Measurements from ENCODE around the gene MAGOH.
"Not testable (repeated sequence)": the region's sequence is repeated elsewhere in the genome, so short reads cannot be mapped to it uniquely, and the experiment has no call there.

MAGOH gene

DNA sequence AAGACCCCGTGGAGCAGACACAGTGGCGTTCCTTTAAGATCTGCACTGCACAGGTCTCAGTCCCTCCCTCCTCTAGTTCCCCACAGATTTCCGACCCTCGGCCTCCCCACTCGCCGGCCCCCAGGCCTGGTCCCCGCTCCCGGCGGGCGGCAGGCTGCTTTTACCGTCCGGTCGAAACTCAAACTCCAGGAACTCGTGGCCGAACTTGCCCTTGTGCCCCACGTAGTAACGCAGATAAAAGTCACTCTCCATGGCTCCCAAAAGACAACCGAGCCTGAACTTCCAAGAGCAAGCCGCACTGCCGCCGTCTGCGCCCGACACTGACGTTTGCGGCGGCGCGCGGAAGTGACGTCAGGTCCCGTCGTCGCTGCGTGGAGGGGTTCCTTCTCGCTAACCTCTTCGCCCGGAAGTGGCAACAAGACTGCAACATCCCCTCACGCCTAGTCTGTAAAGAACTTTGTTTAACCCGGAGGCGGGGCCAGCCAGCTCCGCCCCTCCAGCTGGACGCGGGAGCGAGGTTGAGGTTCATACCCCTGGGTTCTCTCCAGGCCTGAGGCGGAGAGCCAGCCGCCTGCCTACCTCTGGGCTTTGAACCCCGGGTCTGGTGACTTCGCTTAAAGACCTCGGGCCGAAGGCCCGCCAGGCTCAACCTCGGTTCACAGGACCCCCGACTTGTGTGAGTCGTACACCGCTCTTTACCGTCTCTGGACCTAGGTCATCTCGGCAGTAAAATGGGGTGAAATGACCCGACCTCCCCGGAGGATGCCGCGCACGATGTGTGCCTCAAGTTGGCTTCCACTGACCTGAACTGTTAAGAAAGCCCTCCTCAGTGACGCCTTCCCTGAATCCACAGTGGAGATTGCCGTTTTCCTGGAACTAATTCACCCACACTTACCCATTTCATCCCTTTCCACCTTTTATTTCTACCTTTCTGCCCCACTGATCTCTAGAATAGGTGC lies at the start of gene MAGOH:
TSS of gene MAGOH (minus strand) at position 322 of the 959 bp plus-strand sequence. CDS start at position 252, 70 bp downstream.
- H3K4me3 ChIP-seq (ENCODE audit: low read length): peak within 1 kb of the TSS; percentile 100
- TF ChIP-seq, protein P1, sequence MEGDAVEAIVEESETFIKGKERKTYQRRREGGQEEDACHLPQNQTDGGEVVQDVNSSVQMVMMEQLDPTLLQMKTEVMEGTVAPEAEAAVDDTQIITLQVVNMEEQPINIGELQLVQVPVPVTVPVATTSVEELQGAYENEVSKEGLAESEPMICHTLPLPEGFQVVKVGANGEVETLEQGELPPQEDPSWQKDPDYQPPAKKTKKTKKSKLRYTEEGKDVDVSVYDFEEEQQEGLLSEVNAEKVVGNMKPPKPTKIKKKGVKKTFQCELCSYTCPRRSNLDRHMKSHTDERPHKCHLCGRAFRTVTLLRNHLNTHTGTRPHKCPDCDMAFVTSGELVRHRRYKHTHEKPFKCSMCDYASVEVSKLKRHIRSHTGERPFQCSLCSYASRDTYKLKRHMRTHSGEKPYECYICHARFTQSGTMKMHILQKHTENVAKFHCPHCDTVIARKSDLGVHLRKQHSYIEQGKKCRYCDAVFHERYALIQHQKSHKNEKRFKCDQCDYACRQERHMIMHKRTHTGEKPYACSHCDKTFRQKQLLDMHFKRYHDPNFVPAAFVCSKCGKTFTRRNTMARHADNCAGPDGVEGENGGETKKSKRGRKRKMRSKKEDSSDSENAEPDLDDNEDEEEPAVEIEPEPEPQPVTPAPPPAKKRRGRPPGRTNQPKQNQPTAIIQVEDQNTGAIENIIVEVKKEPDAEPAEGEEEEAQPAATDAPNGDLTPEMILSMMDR (conservative IDR thresholded peaks at IDR 0.05; ENCODE audit: low read depth, low read length): no peak
- DNase-seq (ENCODE audit: low read depth): peak; percentile 84

- no peak for DNase-seq (ENCODE audit: low read depth)
- TF ChIP-seq, protein P1 (conservative IDR thresholded peaks at IDR 0.05; ENCODE audit: low read depth, low read length): no peak
- no peak overlapping the region for H3K4me3 ChIP-seq (ENCODE audit: low read length)
These were observed 48.6 kb upstream of the MAGOH start for GRCh38 chr1:53286955-53287354.

DNA sequence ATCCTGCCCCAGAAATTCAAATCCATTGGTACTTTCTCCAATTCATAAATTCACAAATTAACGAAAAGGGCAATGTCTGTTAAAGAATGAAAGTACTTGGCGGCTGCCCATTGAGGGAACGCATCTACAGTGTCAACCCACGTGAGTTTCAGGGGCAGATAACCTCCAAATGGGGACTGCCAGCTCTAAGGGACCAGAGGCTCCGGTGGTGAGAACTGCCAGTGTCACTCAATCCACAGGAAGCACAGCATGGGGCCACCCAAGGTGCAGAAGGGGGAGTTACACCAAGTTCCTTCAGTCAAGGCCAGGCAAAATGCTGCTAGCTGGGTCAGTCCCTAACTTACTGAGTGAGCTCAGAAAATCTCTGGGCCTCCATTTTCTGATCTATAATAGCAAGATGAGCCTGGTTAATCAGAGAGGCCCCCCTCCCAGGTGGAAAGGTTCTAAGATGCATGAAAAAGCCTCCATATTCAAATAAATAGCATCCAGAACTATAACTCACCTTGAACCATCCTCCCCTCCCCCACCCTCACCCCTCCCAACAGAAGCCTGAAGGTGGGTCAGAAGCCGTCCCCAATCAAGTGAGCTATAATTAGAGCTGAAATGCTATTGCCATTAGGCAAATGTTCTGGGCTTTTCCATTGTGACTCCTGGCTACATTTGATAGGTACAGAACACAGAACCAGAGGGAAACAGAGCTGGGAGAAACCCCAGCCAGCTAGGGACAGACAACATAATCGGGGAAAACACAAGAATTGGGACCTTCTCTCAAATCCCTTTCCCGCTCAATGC lies 47.8 kb upstream of the MAGOH start:
- no peak overlapping the region for H3K4me3 ChIP-seq (ENCODE audit: low read length)
- TF ChIP-seq, protein P1 (conservative IDR thresholded peaks at IDR 0.05; ENCODE audit: low read depth, low read length): no peak
- no peak for DNase-seq (ENCODE audit: low read depth)

GRCh38 chr1:53285546-53285945 lies 47.2 kb upstream of the MAGOH start:
- TF ChIP-seq, protein P1 (conservative IDR thresholded peaks at IDR 0.05; ENCODE audit: low read depth, low read length): no peak
- no peak for DNase-seq (ENCODE audit: low read depth)

GRCh38 chr1:53284224-53285020 lies 46.1 kb upstream of the MAGOH start:
- TF ChIP-seq, protein P1 (conservative IDR thresholded peaks at IDR 0.05; ENCODE audit: low read depth, low read length): no peak
- no peak for DNase-seq (ENCODE audit: low read depth)
- no peak overlapping the region for H3K4me3 ChIP-seq (ENCODE audit: low read length)

More at GRCh38 chr1:53285546-53285945, 47.2 kb upstream of the MAGOH start:
- H3K4me3 ChIP-seq (ENCODE audit: low read length): no peak overlapping the region

DNA sequence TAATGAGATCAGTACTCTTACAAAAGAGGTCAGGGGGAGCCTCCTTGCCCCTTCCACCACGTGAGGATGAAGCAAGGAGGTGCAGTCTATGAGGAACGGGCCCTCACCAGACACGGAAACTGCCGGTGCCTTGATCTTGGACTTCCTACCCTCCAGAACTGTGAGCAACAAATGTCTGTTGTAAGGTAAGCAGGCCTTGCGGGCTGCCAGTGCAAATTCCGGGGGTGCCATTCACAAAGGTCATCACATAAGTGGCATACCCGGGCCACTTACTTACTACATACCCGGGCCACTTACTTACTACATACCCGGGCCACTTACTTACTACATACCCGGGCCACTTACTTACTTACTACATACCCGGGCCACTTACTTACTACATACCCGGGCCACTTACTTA lies 44.8 kb upstream of the MAGOH start:
- H3K4me3 ChIP-seq (ENCODE audit: low read length): not testable (repeated sequence)
- DNase-seq (ENCODE audit: low read depth): peak; percentile 31

- no peak overlapping the region for H3K4me3 ChIP-seq (ENCODE audit: low read length)
- TF ChIP-seq, protein P1 (conservative IDR thresholded peaks at IDR 0.05; ENCODE audit: low read depth, low read length): no peak
- DNase-seq (ENCODE audit: low read depth): no peak
These were observed 42.8 kb upstream of the MAGOH start for GRCh38 chr1:53281133-53281532.

Measured in retinal pigment epithelial cell (primary cell).